ENCODE measurements around the gene HORMAD2. TPM values are rescaled to one million over a fixed set of nuclear protein-coding genes. Genes with fewer than 3 reads are reported as not detected.
"Not testable (repeated sequence)": the region's sequence is repeated elsewhere in the genome, so short reads cannot be mapped to it uniquely, and the experiment has no call there.

The HORMAD2 gene
- polyA plus RNA-seq, 3 donors: not detected

- no peak for DNase-seq
These were observed 110.3 kb downstream of the HORMAD2 start for GRCh38 chr22:30190574-30190973.

- no peak for DNase-seq
These were observed 110.9 kb downstream of the HORMAD2 start for GRCh38 chr22:30191040-30191701.

- DNase-seq: no peak
These were observed 112.2 kb downstream of the HORMAD2 start for GRCh38 chr22:30192427-30192826.

GRCh38 chr22:30193031-30193775 lies 112.9 kb downstream of the HORMAD2 start:
- no peak for DNase-seq

GRCh38 chr22:30195245-30196140 lies 115.2 kb downstream of the HORMAD2 start:
- no peak for DNase-seq

- peak; percentile 92 for DNase-seq
These were observed 116.0 kb downstream of the HORMAD2 start for GRCh38 chr22:30196141-30196879.

GRCh38 chr22:30196880-30197336 lies 116.6 kb downstream of the HORMAD2 start:
- DNase-seq: no peak

- DNase-seq: no peak
These were observed 117.1 kb downstream of the HORMAD2 start for GRCh38 chr22:30197389-30197788.

GRCh38 chr22:30198152-30198825 lies 118.0 kb downstream of the HORMAD2 start:
- DNase-seq: no peak

GRCh38 chr22:30198921-30199320 lies 118.7 kb downstream of the HORMAD2 start:
- no peak for DNase-seq

- DNase-seq: not testable (repeated sequence)
These were observed 120.6 kb downstream of the HORMAD2 start for GRCh38 chr22:30200905-30201304.

- no peak for DNase-seq
These were observed 121.7 kb downstream of the HORMAD2 start for GRCh38 chr22:30201945-30202344.

GRCh38 chr22:30202531-30203006 lies 122.3 kb downstream of the HORMAD2 start:
- peak; percentile 76 for DNase-seq

- DNase-seq: no peak
These were observed 123.9 kb downstream of the HORMAD2 start for GRCh38 chr22:30204015-30204741.

- DNase-seq: no peak
These were observed 124.5 kb downstream of the HORMAD2 start for GRCh38 chr22:30204742-30205111.

GRCh38 chr22:30205281-30206115 lies 125.2 kb downstream of the HORMAD2 start:
- DNase-seq: no peak

GRCh38 chr22:30206944-30207343 lies 126.7 kb downstream of the HORMAD2 start:
- DNase-seq: no peak

- DNase-seq: peak; percentile 51
These were observed 128.7 kb downstream of the HORMAD2 start for GRCh38 chr22:30208631-30209603.

Measured in renal pelvis (tissue), 4 donors.